ENCODE measurements around the gene AHNAK.

GRCh38 chr11:62487136-62487535 is 59.5 kb downstream of the AHNAK start:
- no peak for TF ChIP-seq POLR2A (IDR thresholded peaks at IDR 0.05; ENCODE audit: low read depth)
- no peak for TF ChIP-seq CTCF (IDR thresholded peaks at IDR 0.05)
- no peak for TF ChIP-seq EP300 (IDR thresholded peaks at IDR 0.05)

All from esophagus muscularis mucosa (tissue), 4 donors.